GM12892 (cell line): ENCODE results near the gene CYS1.

ENCODE experiments used
- DNase-seq: peaks from one replicate; pipeline ENCODE4 v3.0.0; 2011; ENCODE audit not compliant: insufficient read length
- FAIRE-seq: peaks from 2 replicates; lab custom pipeline; 2011; peaks lifted over from hg19 to GRCh38; lab: Jason Lieb, UNC
- POLR2A ChIP-seq: IDR thresholded peaks from 2 replicates; pipeline ENCODE4 v1.6.1; 2011; ENCODE audit warnings: low read depth, low read length, control low read depth
- POLR2AphosphoS5 ChIP-seq: IDR thresholded peaks from 2 replicates; pipeline ENCODE4 v1.6.1; 2011; ENCODE audit warnings: low read depth, low read length, control low read depth
- TAF1 ChIP-seq: IDR thresholded peaks from 2 replicates; pipeline ENCODE4 v1.6.1; 2011; ENCODE audit warnings: low read depth, mild to moderate bottlenecking, control low read depth, low read length, borderline replicate concordance

Gene CYS1

DNA sequence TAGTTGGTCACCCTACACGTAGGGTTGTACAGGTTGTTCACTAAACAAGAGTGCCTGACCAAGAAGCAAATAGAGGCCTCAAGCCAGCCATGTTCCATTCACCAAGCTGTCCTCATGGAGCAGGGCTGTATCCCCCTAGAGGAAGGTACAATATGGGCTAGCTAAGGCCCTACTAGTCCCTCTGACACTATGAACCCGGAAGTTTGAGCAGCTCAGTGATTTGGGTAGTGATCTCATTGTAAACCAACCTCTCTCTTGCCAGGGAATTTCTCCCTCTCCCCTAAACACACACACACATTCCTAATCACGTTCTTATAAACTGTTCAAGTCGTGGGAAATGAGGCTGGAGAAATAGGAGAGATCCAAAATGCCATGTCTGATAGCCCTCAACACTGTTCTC, 6.7 kb upstream of the CYS1 start:
- DNase-seq: no peak
- FAIRE-seq: no peak
- no peak for TF ChIP-seq POLR2AphosphoS5
- TF ChIP-seq TAF1: no peak
- no peak for TF ChIP-seq POLR2A

- no peak for FAIRE-seq
- TF ChIP-seq TAF1: no peak
- TF ChIP-seq POLR2A: no peak
- no peak for TF ChIP-seq POLR2AphosphoS5
- no peak for DNase-seq
Observed at GRCh38 chr2:10085668-10086059, 5.5 kb upstream of the CYS1 start.

- DNase-seq: no peak
- TF ChIP-seq TAF1 (no peak), POLR2AphosphoS5 (no peak), POLR2A (no peak)
- no peak for FAIRE-seq
Observed at GRCh38 chr2:10085043-10085667, 4.9 kb upstream of the CYS1 start.

DNA sequence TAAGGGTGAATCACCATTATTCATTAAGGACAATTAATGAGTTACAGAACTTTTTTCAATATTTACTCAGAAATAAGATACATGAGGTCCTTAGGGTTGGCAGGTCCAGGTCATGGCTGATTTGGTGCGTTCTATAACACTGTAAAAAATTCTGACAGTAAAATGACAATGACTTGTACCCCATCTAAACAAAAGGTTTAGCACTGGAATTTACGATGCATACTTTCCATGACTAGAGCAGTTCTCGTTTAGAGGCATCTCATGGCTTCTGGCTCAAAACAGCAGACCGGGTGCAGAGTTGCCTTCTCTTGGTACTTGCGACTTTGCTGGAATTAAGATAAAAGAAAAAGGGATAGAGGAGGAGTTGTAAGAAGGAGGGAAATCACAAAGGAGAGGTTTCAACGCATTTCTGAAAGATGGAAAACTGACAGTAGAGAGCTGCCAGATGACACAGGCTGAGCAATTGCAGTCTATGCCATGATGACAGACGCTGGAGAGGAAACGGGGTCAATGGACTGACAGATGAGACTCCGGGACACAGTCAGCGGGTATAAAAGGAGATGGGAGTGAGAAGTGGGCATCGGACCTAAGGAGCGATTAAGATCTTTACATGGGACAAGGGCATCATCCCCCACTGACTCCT, 4.1 kb upstream of the CYS1 start:
- DNase-seq: no peak
- TF ChIP-seq POLR2AphosphoS5: no peak
- TF ChIP-seq TAF1: no peak
- no peak for TF ChIP-seq POLR2A
- no peak for FAIRE-seq

DNA sequence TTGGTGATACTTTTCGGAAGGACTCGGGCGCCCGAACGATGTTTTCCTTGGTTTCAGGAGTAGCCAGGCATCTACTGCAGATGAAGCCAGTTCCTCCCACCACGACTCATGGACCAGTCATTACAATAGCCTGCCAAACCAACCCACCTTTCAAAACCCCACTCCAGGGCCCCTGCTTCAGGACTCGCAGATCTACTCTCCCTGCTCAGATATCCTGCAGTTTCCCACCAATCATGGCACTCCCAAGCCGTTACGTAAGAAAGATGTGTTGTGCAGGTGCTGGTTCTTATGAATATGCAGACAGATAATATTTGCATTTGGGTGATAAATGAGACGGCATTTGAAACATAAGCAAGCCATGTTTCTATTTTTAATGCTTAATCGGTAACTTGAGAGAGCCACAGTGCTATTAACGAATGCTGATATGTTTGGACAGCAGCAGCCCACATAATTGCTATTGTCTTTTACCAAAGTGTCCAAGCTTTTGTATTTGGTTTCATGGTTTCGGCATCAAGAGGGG, 3.5 kb upstream of the CYS1 start:
- DNase-seq: no peak
- FAIRE-seq: no peak
- TF ChIP-seq POLR2A (no peak), POLR2AphosphoS5 (no peak), TAF1 (no peak)

DNA sequence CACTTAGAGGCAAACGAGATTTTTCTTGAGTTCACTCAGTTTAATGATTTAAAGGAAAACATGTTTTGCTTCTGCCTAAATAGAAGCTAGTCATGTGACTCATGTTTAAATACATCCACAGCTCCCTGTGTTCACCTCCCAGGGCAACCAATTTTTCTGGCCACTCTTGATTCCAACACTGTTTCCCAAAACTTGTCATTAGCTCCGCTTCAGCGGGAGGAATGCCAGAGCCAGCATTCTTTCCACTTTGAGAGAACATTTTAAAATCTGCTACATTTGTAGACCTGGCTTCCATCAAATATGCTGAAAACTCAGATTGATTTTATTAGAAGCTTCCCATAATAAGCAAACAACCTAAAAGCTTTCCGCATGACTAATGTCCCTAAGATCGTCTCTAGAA, 2.8 kb upstream of the CYS1 start:
- peak; percentile 21 for FAIRE-seq
- no peak for DNase-seq
- TF ChIP-seq POLR2AphosphoS5 (no peak), TAF1 (no peak), POLR2A (no peak)

GRCh38 chr2:10080536-10081304, 509 bp upstream of the CYS1 start:
- peak; percentile 64 for FAIRE-seq
- no peak for DNase-seq

DNA sequence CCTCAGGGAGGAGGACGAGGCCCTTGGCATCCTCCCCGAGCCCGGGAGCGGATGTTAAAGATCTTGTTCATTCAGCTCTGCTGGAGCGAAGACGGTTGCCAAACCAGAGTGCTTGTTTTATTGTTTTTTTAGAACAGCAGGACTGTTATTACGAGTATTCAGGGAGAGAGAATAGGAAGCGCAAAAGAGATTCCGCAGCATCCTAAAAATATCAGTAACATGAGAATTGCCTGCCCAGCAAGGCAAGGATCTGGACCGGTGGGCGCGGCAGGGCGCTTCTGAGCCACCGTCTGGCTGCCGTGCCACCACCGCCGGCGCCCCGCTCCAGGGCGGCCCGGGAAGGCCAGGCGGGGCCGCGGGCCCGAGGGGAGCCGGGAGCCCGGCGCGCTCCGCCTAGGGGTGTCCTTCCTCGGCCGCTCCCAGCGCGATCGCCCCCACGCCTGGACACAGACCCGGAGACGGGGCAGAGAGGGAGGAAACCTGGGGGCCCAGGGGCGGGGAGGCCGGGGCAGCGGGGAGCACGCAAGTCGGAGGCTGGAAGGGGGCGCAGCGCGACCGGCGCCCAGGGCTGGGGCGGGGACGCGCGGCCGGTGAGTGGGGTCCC, 843 bp downstream of the CYS1 start:
- TF ChIP-seq POLR2AphosphoS5 (no peak), TAF1 (no peak), POLR2A (no peak)
- FAIRE-seq: peak; percentile 70
- DNase-seq: no peak

More at GRCh38 chr2:10080536-10081304, 509 bp upstream of the CYS1 start:
- TF ChIP-seq POLR2A: peak; percentile 59; the same call in 1 of the 2 replicates
- no peak for TF ChIP-seq TAF1
- TF ChIP-seq POLR2AphosphoS5: peak; percentile 39; the same call in 1 of the 2 replicates

- no peak for DNase-seq
Observed at GRCh38 chr2:10078704-10079265, 1.4 kb downstream of the CYS1 start.

DNA sequence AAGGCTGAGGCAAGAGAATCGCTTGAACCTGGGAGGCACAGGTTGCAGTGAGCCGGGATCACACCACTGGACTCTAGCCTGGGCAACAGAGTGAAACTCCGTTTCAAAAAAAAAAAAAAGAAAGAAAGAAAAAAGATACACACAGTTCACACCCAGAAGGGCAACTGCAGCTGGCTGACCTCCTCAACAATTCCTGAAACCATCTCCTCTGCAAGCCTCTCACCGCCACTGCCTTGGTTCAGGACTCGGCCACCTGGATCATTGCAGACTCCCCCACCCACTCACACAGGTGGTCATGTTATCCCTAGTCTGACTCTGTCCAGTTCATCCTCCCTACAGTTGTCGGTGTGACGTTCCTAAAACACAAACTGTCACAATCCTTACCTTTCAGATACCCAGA, 2.2 kb downstream of the CYS1 start:
- DNase-seq (no peak), FAIRE-seq (no peak)
- TF ChIP-seq POLR2A (no peak), TAF1 (no peak), POLR2AphosphoS5 (no peak)

More at GRCh38 chr2:10078704-10079265, 1.4 kb downstream of the CYS1 start:
- no peak for FAIRE-seq
- no peak for TF ChIP-seq TAF1
- TF ChIP-seq POLR2AphosphoS5: no peak
- TF ChIP-seq POLR2A: no peak

GRCh38 chr2:10076988-10077527, 3.2 kb downstream of the CYS1 start:
- DNase-seq: no peak
- no peak for FAIRE-seq
- no peak for TF ChIP-seq POLR2AphosphoS5
- no peak for TF ChIP-seq POLR2A
- no peak for TF ChIP-seq TAF1

GRCh38 chr2:10076511-10076910, 3.7 kb downstream of the CYS1 start:
- no peak for DNase-seq
- TF ChIP-seq POLR2AphosphoS5 (no peak), TAF1 (no peak), POLR2A (no peak)
- no peak for FAIRE-seq
